Stimulated activated naive CD8-positive, alpha-beta T cell treated with anti-CD3 and anti-CD28 coated beads, Interleukin-15, Interleukin-2, amounts not matched to agents 100 ng/mL and 50 ng/mL, for 24 hours (primary cell): Measurements from ENCODE around the gene NFKBIA.
"Not testable (repeated sequence)": the region's sequence is repeated elsewhere in the genome, so short reads cannot be mapped to it uniquely, and the experiment has no call there.

ENCODE experiments used
- H3K27ac Mint-ChIP-seq: one replicate; pipeline ENCODE4 v1.8.0; 2021; ENCODE audit warnings: mild to moderate bottlenecking, mixed read lengths
- H3K27me3 Mint-ChIP-seq: one replicate; pipeline ENCODE4 v1.8.0; 2021; ENCODE audit warnings: mixed read lengths
- H3K36me3 Mint-ChIP-seq: one replicate; pipeline ENCODE4 v1.8.0; 2021; ENCODE audit warnings: low read depth, mixed read lengths
- H3K4me1 Mint-ChIP-seq: one replicate; pipeline ENCODE4 v1.8.0; 2021; ENCODE audit warnings: low read depth, mixed read lengths
- H3K4me3 Mint-ChIP-seq: one replicate; pipeline ENCODE4 v1.8.0; 2021; ENCODE audit warnings: mild to moderate bottlenecking, mixed read lengths
- H3K9me3 Mint-ChIP-seq: one replicate; pipeline ENCODE4 v1.8.0; 2021; ENCODE audit warnings: mixed read lengths

Gene NFKBIA

GRCh38 chr14:35370969-35371368 lies 33.6 kb downstream of the NFKBIA start:
- Mint-ChIP-seq H3K27me3 (no peaks in the 10 kb centered on the region), H3K4me3 (no peak overlapping the region), H3K4me1 (peaks cover 45% of the 10 kb centered on the region), H3K9me3 (peaks cover 10% of the 10 kb centered on the region), H3K27ac (no peak overlapping the region), H3K36me3 (peaks cover 4% of the 10 kb centered on the region)

- H3K4me1 Mint-ChIP-seq, result peaks cover 50% of the 10 kb centered on the region
- no peak overlapping the region for H3K27ac Mint-ChIP-seq
- H3K4me3 Mint-ChIP-seq, result no peak overlapping the region
- H3K27me3 Mint-ChIP-seq, result no peaks in the 10 kb centered on the region
- H3K36me3 Mint-ChIP-seq, result peaks cover 4% of the 10 kb centered on the region
- H3K9me3 Mint-ChIP-seq, result peaks cover 10% of the 10 kb centered on the region
Measured at GRCh38 chr14:35369701-35370191, 34.8 kb downstream of the NFKBIA start.

GRCh38 chr14:35368583-35369392 lies 35.8 kb downstream of the NFKBIA start:
- Mint-ChIP-seq H3K4me1 (peaks cover 52% of the 10 kb centered on the region), H3K27ac (peak overlapping the region; percentile 92), H3K27me3 (no peaks in the 10 kb centered on the region), H3K4me3 (peak overlapping the region; percentile 45), H3K9me3 (peaks cover 10% of the 10 kb centered on the region), H3K36me3 (peaks cover 4% of the 10 kb centered on the region)

DNA sequence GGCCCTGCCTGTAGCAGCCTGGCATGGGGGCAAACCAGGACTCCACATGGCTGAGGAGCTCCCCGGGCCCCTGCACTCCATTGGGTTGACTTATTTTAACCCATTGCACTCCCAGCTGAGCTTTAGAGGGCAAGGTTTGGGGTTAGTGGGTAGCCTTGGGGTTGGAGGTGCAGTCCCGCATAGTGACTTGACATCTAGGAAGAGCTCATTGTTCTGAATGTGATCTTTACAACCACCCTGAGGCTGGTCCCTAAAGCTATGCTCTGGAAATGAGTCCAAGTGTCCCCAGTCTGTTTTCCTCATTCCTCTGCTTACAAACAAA lies 36.4 kb downstream of the NFKBIA start:
- Mint-ChIP-seq H3K4me3 (peak overlapping the region; percentile 45), H3K4me1 (peaks cover 58% of the 10 kb centered on the region), H3K36me3 (peaks cover 4% of the 10 kb centered on the region), H3K27ac (peak overlapping the region; percentile 98), H3K9me3 (peaks cover 10% of the 10 kb centered on the region), H3K27me3 (no peaks in the 10 kb centered on the region)

- H3K4me1 Mint-ChIP-seq, result peaks cover 62% of the 10 kb centered on the region
- H3K4me3 Mint-ChIP-seq, result peak overlapping the region; percentile 73
- peak overlapping the region; percentile 98 for H3K27ac Mint-ChIP-seq
- peaks cover 4% of the 10 kb centered on the region for H3K36me3 Mint-ChIP-seq
- H3K27me3 Mint-ChIP-seq, result no peaks in the 10 kb centered on the region
- H3K9me3 Mint-ChIP-seq, result peaks cover 10% of the 10 kb centered on the region
Measured at GRCh38 chr14:35367056-35367372, 37.5 kb downstream of the NFKBIA start.

- peaks cover 4% of the 10 kb centered on the region for H3K36me3 Mint-ChIP-seq
- peak overlapping the region; percentile 98 for H3K27ac Mint-ChIP-seq
- peaks cover 10% of the 10 kb centered on the region for H3K9me3 Mint-ChIP-seq
- H3K4me1 Mint-ChIP-seq, result peaks cover 62% of the 10 kb centered on the region
- H3K4me3 Mint-ChIP-seq, result peak overlapping the region; percentile 73
- no peaks in the 10 kb centered on the region for H3K27me3 Mint-ChIP-seq
Measured at GRCh38 chr14:35366521-35366976, 38.0 kb downstream of the NFKBIA start.

DNA sequence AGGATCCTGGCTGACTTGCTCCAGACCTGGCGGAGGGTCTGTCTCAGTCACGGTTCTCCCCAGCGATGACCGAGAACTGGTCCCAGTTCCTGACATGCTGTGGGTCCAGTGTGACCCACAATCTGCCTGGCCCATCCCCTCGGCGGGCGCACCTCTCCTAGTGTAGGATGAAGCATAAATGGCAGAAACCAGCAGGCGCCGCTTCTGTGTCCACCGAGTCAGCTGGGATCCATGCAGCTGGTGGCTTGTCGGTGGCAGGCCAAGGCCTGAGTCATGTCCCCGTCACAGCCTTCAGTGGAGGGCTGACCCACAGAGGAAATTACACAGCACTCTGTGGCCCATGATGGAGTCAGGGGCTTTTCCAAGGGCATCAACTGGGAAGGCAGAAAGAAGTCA lies 38.5 kb downstream of the NFKBIA start:
- peaks cover 7% of the 10 kb centered on the region for H3K9me3 Mint-ChIP-seq
- peaks cover 64% of the 10 kb centered on the region for H3K4me1 Mint-ChIP-seq
- H3K27ac Mint-ChIP-seq, result peak overlapping the region; percentile 98
- peaks cover 1% of the 10 kb centered on the region for H3K36me3 Mint-ChIP-seq
- H3K4me3 Mint-ChIP-seq, result peak overlapping the region; percentile 73
- no peaks in the 10 kb centered on the region for H3K27me3 Mint-ChIP-seq

- peak overlapping the region; percentile 98 for H3K27ac Mint-ChIP-seq
- no peaks in the 10 kb centered on the region for H3K27me3 Mint-ChIP-seq
- H3K4me3 Mint-ChIP-seq, result peak overlapping the region; percentile 73
- peaks cover under 1% of the 10 kb centered on the region for H3K9me3 Mint-ChIP-seq
- H3K36me3 Mint-ChIP-seq, result no peaks in the 10 kb centered on the region
- peaks cover 71% of the 10 kb centered on the region for H3K4me1 Mint-ChIP-seq
Measured at GRCh38 chr14:35365130-35366055, 39.2 kb downstream of the NFKBIA start.

GRCh38 chr14:35362911-35363374 lies 41.6 kb downstream of the NFKBIA start:
- no peak overlapping the region for H3K4me3 Mint-ChIP-seq
- no peaks in the 10 kb centered on the region for H3K27me3 Mint-ChIP-seq
- no peaks in the 10 kb centered on the region for H3K36me3 Mint-ChIP-seq
- no peaks in the 10 kb centered on the region for H3K9me3 Mint-ChIP-seq
- H3K4me1 Mint-ChIP-seq, result peaks cover 64% of the 10 kb centered on the region
- no peak overlapping the region for H3K27ac Mint-ChIP-seq

- no peaks in the 10 kb centered on the region for H3K27me3 Mint-ChIP-seq
Measured at GRCh38 chr14:35362450-35362849, 42.1 kb downstream of the NFKBIA start.

DNA sequence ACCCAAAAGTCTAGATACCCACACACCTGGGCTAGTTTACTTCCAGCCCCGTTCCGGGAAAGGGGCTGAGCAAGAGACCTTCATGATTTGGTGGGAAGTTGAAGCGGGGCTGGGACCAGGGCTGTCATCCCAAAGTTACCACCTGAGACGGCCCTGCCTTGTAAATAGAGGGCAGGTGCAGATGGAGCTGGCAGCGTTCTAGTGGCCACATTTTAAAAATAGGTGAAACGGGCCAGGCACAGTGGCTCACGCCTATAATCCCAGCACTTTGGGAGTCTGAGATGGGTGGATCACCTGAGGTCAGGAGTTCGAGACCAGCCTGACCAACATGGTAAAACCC lies 43.4 kb downstream of the NFKBIA start:
- Mint-ChIP-seq H3K9me3 (no peaks in the 10 kb centered on the region), H3K36me3 (no peaks in the 10 kb centered on the region), H3K4me1 (peaks cover 58% of the 10 kb centered on the region), H3K27ac (peak overlapping the region; percentile 21), H3K4me3 (no peak overlapping the region), H3K27me3 (no peaks in the 10 kb centered on the region)

More at GRCh38 chr14:35362450-35362849, 42.1 kb downstream of the NFKBIA start:
- Mint-ChIP-seq H3K9me3 (no peaks in the 10 kb centered on the region), H3K36me3 (no peaks in the 10 kb centered on the region), H3K4me3 (no peak overlapping the region), H3K4me1 (peaks cover 59% of the 10 kb centered on the region), H3K27ac (no peak overlapping the region)

DNA sequence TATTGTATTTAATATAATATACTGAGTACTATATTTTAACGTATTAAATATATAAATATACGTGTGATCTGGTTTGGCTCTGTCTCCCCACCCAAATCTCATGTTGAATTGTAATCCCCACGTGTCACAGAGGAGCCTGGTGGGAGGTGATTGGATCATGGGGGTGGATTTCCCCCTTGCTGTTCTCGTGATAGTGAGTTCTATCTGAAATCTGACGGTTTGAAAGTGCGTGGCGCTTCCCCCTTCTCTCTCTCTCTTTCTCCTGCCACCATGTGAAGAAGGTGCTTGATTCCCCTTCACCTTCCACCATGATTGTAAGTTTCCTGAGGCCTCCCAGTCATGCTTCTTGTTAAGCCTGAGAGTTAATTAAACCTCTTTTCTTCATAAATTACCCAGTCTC lies 44.9 kb downstream of the NFKBIA start:
- H3K27ac Mint-ChIP-seq, H3K9me3 Mint-ChIP-seq, H3K36me3 Mint-ChIP-seq, H3K27me3 Mint-ChIP-seq, H3K4me3 Mint-ChIP-seq: not testable (repeated sequence)
- H3K4me1 Mint-ChIP-seq, result peaks cover 54% of the 10 kb centered on the region

DNA sequence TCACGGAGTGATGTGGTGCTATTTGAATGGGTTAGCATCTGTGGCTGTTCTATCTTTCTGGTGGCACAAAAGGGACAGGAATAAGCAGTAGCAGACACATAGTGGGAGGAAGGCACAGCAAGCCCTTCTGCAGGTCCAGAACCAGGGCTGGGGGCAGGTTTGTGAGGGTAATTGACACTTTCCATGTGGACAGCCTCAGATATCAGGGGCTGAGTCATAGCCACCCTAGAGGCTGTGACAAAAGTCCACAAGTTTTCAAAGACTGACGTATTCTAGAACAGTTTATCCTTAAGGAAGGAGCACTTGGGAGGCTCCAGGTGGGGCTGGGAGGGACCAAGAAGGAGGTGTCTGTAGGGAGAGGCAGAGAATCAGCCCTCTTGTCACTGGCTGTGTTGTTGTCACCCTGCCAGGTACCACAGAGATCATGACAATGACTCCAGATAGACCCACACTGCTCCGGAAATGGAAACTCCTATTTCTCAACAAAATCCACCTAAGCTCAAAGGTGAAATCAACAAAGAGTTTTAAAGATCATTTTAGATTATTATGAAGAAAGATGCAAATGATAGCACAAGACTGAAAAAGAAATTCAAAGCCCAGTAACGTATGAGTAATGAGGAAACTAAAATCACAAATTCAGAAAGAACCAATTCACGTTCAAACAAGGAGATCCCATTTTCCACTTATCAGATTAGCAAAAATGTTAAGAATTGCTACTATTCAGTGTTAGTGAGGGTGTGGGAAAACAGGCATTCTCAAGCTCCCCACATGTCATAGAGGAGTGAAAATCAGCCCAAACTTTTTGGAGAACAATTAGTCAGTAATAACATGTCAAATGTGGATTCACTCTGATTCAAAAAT lies 48.3 kb downstream of the NFKBIA start:
- H3K9me3 Mint-ChIP-seq, result no peaks in the 10 kb centered on the region
- H3K4me1 Mint-ChIP-seq, result peaks cover 55% of the 10 kb centered on the region
- H3K36me3 Mint-ChIP-seq, result no peaks in the 10 kb centered on the region
- peak overlapping the region; percentile 30 for H3K4me3 Mint-ChIP-seq
- H3K27me3 Mint-ChIP-seq, result no peaks in the 10 kb centered on the region
- H3K27ac Mint-ChIP-seq, result peak overlapping the region; percentile 89

GRCh38 chr14:35355235-35355634 lies 49.3 kb downstream of the NFKBIA start:
- not testable (repeated sequence) for H3K9me3 Mint-ChIP-seq

More at GRCh38 chr14:35355235-35355634, 49.3 kb downstream of the NFKBIA start:
- not testable (repeated sequence) for H3K27ac Mint-ChIP-seq, H3K36me3 Mint-ChIP-seq, H3K4me3 Mint-ChIP-seq, H3K27me3 Mint-ChIP-seq
- peaks cover 45% of the 10 kb centered on the region for H3K4me1 Mint-ChIP-seq
